Occipital lobe (tissue), 2 donors: ENCODE results near the gene ECEL1. TPM values are rescaled to one million over a fixed set of nuclear protein-coding genes. Genes with fewer than 3 reads are reported as not detected.

Source experiments
- DNase-seq: peaks from one replicate; lab custom pipeline; 2025; lab: John Stamatoyannopoulos, UW
- total RNA-seq: library from RNA; depleted of rRNA; stranded (reverse); fragments of >200 nt; gene quantifications from one replicate; pipeline ENCODE4 v1.2.3, GENCODE V29; 2014

Gene ECEL1
- total RNA-seq, 1 donor from 2014 or later: 1.2 TPM

DNA sequence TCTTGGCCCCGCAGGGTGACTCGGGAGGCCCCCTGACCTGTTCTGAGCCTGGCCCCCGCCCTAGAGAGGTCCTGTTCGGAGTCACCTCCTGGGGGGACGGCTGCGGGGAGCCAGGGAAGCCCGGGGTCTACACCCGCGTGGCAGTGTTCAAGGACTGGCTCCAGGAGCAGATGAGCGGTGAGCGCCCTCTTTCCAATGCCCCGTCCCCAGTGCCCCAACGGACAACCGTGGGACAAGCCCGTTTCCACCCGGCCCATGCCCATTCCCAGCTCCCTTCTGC lies 35.7 kb upstream of the ECEL1 start:
- DNase-seq: no peak

DNA sequence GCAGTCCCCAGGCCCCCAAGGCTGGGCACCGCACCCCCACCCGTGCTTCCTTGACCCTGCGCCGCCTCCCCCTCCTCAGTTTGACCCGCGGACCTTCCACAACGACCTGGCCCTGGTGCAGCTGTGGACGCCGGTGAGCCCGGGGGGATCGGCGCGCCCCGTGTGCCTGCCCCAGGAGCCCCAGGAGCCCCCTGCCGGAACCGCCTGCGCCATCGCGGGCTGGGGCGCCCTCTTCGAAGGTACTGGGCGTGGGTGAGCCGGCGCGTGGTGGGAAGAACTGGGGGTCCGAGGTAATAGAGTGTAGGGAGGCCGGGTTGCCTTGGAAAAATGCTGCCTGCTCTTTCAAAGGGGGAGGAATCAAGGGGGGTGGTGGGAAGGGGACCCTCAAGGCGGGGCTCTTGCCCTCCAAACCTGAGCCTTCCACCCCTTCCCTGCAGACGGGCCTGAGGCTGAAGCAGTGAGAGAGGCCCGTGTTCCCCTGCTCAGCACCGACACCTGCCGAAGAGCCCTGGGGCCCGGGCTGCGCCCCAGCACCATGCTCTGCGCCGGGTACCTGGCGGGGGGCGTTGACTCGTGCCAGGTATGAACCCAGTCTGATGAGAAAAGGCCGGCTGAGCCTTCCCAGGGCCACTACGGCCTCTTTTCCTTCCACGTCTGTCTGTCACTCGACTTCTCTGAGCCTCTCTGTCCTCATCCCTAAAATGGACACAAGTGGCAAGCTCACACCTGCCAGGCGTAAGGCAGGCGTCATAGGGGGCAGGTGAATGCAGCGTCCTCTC lies 35.2 kb upstream of the ECEL1 start:
- DNase-seq: no peak

DNA sequence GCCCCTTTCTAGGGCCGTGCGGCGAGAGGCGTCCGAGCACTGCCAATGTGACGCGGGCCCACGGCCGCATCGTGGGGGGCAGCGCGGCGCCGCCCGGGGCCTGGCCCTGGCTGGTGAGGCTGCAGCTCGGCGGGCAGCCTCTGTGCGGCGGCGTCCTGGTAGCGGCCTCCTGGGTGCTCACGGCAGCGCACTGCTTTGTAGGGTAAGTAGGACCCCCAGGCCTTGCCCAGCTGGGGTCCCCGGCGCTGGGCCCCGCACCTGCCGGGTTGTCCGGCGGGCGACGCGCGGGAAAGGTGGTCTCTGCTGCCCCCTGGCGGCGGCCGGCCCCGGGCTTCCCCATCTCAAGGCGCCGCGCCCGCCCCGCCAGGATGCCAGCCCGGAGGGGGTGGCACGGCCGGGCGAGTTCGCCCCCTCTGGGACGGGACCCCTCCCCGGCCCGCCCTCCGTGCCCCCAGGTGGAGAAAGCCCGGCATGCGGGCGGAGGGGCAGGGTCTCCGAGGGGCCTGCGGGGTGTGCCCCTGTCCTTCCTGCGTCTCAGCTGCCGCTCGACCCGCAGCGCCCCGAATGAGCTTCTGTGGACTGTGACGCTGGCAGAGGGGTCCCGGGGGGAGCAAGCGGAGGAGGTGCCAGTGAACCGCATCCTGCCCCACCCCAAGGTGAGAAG lies 34.5 kb upstream of the ECEL1 start:
- no peak for DNase-seq

DNA sequence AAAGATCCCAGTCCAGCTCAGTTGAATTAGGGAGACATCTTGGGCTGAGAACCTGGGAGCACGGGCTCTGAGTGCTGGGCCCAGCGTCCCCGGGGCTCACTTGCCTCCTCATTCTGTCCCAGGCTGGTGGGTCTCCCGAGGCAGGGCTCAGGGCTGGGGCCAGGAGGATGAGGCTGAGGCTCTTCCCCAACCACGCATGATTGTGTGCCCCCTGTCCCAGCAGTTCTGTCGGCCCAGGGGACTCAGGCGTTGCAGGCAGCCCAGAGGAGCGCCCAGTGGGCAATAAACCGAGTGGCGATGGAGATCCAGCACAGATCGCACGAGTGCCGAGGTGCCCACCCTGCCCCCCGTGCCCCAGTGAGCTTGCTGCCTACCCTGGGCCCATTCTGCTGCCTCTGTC lies 33.5 kb upstream of the ECEL1 start:
- DNase-seq: no peak

DNA sequence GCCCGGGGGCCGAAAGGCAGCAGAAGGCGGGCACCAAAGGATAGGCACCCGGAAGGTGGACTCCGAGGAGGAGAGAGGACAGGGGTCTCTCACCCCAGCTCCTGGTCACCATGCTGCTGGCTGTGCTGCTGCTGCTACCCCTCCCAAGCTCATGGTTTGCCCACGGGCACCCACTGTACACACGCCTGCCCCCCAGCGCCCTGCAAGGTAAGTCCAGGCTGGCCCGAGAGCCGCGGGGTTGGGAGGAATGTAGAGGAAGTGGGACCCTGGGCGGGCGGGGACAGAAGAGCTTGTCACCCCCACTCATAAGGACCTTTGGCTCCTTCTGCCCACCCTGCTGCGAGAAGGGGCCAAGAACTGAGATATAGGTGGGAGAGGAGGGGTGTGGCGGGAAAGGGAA lies 32.9 kb upstream of the ECEL1 start:
- DNase-seq: no peak

DNA sequence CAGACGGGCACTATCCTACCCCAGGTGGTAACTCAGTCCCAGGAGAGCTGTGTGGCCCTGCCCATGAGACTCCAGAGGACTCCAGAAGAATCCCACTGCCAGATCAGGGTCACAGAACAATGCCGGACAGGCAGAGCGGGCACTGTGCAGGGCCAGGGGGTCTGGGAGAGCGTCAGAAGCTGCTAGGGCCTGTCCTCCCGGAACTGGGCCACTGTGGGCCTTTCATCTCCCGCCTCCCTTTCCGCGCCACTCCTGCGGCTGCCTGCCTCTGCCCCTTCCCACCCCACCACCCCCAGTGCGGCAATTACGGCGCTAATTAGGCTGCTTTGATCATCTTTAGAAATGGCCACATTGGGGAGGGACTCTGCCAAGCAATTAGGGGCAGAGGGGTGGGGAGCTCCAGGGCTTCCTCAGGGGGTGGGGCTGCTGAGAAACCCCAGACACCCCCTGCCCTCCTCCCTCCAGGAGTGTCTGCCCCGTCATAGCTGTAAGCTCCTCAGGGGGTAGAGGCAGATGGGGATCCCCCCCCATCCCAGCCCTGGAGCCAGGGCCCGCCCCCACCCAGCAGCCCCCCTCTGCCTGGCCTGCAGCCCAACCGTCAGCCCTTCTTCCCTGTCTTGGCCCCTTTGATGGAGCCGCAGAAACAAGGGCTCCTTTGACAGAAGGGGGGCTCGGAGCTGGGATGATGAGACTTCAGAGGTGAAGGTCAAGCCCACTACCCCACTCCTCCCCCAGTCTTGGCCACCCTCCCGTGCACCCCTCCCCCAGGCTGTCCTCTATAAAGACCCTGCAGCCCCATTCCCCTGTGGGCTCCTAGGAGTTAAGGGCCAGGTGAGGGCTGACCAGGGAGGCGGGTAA lies 32.2 kb upstream of the ECEL1 start, which contains the start of gene PRSS56:
Gene PRSS56 (plus strand): TSS at position 808 of the 858 bp plus-strand sequence. CDS start 211 bp downstream, outside the sequence.
- no peak for DNase-seq

DNA sequence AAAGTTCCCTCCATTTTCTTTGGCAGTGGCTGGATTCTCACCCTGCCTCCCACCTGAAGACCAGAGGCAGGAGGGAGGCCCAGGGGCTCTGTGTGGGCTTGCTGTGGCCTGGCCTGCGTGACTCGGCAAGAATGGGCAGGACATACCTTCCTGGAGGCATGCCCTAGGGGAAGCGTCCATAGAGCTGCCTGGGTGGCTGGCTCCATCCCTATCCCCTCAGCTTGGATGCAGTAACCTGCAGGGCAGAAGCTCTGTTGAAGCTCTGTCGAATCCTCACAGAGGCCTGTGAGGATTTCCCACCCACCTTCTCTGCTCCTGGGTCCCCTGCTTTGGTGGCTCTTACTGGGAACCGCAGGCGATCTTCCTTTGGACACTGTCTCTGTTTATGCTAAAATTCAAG lies 31.2 kb upstream of the ECEL1 start:
- no peak for DNase-seq

DNA sequence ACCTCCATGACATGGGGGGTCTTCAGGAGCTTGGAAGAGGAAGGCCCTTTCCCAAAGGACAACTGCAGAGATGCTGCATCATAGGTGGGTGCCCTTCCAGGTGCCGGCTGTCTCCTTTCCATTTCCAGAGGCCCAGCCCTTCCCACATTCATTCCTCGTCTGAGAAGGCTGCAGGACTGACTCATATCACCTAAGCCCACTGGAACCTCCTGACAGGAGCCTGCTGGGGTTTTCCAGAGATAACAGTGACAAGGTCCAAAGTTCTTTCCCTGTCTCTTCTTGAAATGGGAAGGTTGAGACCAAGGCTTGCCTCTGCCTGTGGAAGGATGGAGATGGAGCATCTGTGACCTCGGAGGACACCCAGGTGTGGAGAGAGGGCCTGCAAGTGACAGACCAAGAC lies 28.9 kb upstream of the ECEL1 start:
- DNase-seq: no peak

DNA sequence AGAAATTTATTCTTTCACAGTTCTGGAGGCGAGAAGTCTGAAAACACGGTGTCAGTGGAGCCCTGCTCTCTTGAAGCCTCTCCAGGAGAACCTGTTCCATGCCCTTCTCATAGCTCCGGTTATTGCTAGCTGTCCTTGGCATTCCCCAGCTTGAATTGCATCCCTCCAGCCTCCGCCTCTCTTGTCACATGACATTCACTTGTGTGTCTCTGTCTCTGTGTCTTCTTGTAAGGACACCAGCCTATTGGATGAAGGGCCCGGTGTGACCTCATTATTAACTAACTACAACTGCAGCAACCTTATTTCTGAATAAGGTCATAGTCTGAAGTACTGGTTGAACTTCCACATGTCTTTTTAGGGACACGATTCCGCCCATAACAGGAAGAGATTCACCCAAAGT lies 28.0 kb upstream of the ECEL1 start:
- no peak for DNase-seq

DNA sequence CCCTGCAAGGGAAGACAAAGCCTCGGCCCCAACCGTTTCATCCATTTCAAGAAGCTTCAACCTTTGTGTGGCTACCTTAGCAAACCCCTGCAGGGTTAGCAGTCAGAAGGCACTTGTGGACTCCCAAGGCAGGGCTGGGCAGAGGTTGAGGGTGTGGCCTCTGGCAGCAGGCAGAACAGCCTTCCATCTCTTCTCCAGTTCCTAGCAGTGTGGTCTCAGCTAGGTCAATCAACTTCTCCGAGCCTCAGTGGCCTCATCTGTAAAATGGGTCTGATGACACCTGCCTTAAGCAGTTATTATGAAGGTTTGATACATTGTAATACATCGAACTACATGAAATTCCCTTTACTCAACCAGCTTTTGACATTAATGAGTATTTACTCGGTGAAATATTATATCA lies 25.7 kb upstream of the ECEL1 start:
- no peak for DNase-seq

DNA sequence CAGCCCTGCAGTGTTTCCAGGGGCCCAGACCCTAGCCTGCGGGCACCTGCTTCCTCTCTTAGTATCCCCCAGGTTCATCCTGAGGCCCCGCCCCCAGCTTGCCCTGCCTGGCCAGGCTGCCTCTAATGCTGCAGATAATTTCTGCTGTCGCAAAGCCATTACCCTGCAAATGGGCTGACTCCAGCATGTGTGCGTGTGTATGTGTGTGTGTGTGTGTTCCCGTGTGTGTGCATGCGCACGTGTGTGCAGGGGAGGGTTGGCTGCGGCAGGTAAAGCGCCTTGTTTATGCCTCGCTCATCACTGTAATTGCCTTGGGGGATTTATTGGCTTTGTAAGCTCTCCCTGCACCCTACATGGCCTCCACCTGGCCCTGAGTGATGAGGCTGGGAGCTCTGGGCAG lies 25.0 kb upstream of the ECEL1 start:
- no peak for DNase-seq

DNA sequence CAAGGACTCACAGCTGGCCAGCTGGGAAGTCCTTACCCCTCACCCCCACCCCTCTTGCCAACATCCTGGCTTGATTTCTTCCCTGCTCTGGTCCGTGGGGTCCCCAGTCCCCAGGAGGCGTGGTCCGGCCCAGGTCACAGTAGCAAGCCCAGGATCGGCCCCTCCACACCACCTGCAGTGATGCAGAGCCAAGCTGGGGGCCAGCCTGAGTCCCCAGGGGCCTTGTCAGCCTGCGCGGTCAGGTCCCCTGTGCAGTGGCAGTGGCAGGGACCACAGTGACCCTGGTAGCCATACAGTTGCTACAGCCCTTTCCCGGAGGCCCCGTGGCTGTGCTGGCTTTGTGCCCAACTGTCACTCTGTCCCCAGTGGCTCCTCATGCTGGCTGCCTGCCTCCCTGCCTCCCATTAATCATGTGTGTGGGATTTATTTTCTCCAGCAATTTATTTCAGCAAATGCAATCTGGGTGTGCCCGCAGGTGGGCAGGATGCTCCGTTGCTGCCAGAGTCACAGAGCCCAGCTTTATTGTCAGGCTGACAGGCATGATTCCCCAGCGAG lies 23.8 kb upstream of the ECEL1 start:
- no peak for DNase-seq

DNA sequence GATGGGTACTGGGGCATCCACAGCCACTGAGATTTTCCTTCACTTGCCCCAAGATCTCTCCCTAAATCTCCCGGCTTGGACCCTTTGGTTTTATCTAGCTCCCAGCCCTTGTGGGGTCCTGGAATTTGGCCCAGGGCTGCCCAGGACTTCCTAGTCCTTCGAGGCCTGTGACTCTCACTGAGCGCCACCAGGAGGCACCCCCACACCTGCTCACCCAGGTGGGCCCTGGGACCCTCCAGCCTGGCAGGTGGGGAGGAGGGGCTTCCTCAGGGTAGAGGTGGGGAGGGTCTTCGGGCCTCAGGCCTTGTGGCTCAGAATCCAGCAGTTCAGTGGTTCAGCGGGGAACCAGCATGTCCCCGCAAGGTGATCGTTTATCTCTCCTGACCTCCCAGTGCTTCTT lies 20.6 kb upstream of the ECEL1 start:
- no peak for DNase-seq

DNA sequence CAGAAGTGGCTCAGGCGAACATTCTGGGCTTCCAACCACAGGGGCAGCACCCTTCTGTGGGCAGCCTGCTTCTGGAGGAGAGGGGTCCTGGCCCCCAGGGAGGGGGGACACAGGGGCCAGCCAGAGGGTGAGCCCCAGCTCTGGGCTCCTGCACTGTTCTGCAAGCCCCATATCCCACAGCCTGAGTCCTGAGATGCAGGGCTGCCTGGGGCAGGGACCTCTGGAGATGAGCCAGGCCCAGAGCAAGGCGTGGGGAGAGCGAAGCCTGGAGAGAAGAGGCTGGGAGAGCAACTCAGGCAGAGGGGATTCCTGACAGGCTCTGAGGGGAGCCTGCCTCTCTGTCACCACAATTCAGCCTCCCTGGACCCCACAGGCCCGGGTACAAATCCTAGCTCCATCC lies 19.1 kb upstream of the ECEL1 start:
- DNase-seq: no peak

DNA sequence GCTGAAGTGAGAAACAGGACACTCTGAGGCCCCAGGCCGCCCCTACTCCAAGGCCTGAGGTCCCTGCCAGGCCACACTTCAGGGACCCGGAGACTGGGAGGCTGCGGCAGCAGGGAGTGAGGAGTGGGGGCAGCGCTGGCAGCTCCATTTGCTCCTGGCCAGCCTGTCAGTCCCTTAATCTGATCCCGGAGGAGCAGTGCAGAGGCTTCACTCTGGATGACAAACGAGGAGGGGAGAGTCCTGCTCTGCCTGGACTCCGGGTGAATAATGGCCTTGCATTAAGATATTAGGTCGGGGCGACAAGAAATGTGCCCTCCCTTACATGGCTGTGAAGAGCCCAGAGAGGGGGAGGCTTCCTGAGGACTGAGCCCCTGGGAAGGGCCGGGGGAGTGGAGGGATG lies 18.2 kb upstream of the ECEL1 start:
- DNase-seq: no peak

DNA sequence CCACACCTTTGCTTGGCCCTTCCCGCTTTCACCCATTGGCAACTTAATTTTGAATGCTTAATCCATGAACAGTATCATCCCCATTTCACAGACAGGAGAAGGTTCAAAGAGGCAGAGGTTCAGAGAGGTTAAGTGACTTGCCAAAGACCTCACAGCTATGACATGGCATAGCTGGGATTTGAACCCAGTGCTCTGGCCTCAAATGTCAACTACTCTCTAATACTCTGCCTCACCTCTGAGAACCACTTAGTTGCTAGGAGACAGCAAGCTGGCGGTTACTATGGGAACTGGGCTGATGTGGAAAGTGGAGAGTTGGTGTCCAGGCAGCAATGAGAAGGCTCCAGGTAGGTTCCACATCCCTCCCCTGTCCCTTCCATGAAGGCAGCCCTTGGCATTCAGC lies 16.8 kb upstream of the ECEL1 start:
- no peak for DNase-seq

DNA sequence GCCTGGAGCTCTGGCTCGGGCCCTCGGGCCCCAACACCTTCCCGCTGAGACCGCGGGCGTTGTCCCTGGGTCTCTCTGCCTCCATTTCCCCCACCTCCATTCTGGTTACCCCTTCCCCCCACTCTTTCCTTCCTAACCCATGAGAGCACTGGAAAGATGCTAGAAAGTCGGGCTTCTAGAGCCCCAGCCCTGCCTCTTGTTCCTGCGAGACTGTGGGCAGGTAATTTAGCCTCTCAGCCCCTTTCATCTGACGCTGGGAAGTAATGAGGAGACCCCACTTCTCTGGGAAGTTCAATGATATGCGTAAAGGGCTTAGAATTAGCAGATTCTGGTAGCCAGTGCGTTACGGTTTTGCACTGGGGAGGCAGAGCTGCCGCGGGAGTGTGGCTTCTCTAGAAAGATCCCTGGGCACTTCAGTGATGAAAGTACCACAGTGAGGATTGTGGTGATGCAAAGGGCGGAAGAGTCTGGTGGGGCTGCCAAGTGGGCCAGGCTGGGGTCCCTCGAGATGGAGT lies 16.2 kb upstream of the ECEL1 start:
- no peak for DNase-seq

DNA sequence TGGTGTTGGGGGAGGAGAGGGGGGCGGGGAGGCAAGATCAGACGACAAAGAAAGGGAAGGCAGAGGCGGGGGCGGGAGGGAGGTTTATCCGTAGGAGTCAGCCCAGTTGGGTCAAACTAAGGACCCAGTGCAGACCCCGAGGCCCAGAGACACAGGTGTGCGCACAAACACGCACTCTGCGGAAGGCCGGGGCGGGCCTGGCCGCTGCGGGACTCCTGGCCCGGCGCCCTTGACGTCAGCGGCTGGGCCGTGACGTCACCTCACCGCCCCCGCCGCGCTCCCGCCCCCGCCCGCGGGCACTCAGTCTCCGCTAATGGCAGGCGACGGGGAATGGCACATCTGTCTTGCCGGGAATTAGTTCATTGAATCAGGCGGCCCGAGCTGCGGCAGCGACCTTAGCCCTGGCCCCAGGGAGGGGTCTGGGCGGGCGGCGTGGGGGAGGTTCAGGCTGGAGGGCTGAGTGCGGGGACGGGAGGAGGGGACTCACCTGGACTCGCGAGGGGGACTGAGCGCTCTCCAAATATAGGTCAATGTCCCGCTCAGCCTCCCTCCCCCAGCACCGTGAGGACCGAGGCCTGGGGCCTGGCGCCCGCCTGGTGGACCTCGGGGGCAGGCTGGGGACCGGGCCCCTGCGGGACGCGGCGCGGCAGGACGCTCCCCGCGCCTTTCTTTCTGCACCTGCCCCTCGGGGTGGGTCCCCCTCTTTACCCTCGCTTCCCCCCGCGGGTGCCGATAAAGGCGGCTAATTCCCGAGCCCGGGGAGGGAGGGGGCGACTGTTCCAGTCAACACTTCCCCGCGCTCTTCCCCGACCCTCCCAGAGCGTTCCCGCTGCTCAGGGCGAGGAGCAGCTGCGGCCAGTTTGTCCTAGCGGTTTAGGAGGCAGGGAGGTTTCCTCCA lies 15.5 kb upstream of the ECEL1 start:
- DNase-seq: peak; percentile 17

DNA sequence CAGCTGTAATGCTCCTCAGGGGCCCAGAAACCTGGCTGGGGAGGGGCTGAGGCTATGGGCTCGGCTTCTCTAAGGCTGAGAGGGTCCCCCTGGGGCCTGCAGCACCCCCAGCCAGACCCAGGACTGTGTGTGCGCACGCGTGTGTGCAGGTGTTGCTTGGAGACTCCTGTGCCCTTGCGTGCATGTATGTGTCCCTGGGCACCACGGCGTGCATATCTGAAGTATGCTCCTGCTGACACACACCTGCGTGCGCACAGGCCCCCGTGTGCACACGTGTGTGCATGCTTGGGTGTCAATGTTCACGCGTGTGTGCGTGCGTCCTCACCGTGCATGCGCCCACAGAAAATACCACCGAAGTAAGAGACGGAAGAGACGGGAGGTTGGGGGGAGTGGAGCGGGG lies 14.9 kb upstream of the ECEL1 start:
- DNase-seq: no peak

DNA sequence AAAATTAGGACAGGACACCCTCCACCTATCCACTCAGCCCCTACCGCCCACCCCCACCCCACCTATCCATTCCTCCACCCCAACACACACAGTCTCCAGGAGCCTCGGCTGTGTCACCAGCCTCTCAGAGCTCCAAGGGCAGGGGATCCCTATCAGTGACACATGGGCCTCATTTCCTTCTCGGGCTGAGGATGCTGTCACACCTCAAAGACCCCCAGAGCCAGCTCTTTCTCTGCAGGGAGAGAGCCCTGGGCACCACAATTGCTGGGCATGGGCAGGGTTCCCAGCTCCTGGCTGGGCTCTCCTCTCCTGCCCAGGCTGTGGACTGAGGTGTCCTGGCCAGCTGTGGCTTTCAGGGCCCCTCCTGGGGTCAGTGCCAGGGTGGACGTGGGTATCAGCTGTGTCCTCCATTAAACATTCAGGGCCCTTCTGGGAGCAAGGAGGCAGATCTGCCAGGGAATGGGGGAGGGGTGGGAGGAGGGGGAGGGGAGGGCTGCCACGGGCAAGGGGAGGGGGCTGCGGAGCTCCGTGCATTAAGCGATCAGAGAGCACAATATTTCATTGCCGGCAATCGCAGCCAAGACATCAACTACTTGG lies 14.3 kb upstream of the ECEL1 start:
- no peak for DNase-seq
